Ishikawa (cell line): ENCODE data around the gene PRG3.

Experiments
- CREB1 ChIP-seq: IDR thresholded peaks from 2 replicates; pipeline ENCODE4 v1.6.1; 2012; ENCODE audit warnings: low read depth
- MAX ChIP-seq: IDR thresholded peaks from 2 replicates; pipeline ENCODE4 v1.6.1; 2012
- RAD21 ChIP-seq: IDR thresholded peaks from 2 replicates; pipeline ENCODE4 v1.6.1; 2012; ENCODE audit warnings: low read depth

DNA sequence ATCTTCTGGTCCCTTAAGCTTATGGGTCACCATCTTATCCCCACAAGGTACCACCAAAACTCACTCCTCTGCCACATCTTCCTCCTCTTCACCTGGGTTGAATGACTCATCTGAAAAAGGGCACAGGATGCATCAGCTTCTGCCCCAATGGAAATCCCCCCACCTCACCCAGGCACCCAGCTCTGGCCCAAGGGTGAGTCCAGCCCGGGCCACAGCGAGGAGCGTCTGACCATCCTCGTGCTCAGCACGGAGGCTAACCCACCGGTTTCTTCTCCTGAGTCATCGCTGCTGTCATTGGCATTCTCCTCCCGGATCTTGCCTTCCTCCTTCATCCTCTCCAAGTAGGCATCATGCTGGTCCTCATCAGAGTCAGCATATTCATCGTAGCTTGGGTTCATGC lies 50.9 kb downstream of the PRG3 start:
- no peak for TF ChIP-seq RAD21
- TF ChIP-seq MAX: no peak
- TF ChIP-seq CREB1: no peak
